Astrocyte of the spinal cord (primary cell): ENCODE measurements around the gene FMN2.

Source experiments
- DNase-seq: peaks from one replicate; pipeline ENCODE4 v3.0.0; 2011; ENCODE audit warnings: low read depth, low spot score
- H3K4me3 ChIP-seq: 2 replicates; pipeline ENCODE4 v1.5.1; 2011; ENCODE audit warnings: low read depth, mild to moderate bottlenecking, low read length, moderate library complexity
- CTCF ChIP-seq: IDR thresholded peaks from 2 replicates; pipeline ENCODE4 v1.5.1; 2012; ENCODE audit warnings: low read depth, mild to moderate bottlenecking, low read length, inconsistent platforms
- in situ Hi-C: cut with HindIII; loops from 2 replicates; pipeline ENCODE4 v1.10.0; 2017; ENCODE audit warnings: low sequenced_read_pairs

FMN2 gene

DNA sequence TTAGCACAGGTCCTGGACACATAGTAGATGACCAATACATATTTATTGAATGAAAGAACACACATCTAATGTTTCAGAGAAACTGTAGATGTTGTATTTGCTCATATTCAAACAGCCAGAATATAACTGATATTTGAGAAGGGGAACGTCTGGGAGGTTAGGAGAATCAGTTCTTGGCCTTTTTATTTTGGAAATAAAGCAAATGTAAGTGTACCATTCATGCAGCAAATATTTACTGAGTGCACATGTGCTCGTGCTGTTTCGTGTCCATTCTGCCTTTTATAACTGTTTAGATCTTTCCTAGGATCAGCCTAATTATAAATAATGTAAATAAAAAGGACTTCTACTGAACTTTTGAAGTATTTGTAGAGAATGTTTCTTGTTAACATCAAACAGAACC lies 416.5 kb downstream of the FMN2 start:
- H3K4me3 ChIP-seq: no peak overlapping the region
- DNase-seq: no peak
- in situ Hi-C loops: no loop called here
- no peak for TF ChIP-seq CTCF

GRCh38 chr1:240508950-240509349 lies 417.3 kb downstream of the FMN2 start:
- DNase-seq: no peak
- H3K4me3 ChIP-seq: no peak overlapping the region
- in situ Hi-C loops: no loop called here
- TF ChIP-seq CTCF: no peak

- no peak for DNase-seq
- TF ChIP-seq CTCF: no peak
- in situ Hi-C loops: no loop called here
- no peak overlapping the region for H3K4me3 ChIP-seq
Observed at GRCh38 chr1:240511789-240512188, 420.1 kb downstream of the FMN2 start.

GRCh38 chr1:240515505-240515904 lies 423.8 kb downstream of the FMN2 start:
- no peak for TF ChIP-seq CTCF
- in situ Hi-C loops: no loop called here
- H3K4me3 ChIP-seq: no peak overlapping the region
- peak; percentile 90 for DNase-seq

- no peak for TF ChIP-seq CTCF
- no peak overlapping the region for H3K4me3 ChIP-seq
- peak; percentile 30 for DNase-seq
- in situ Hi-C loops: no loop called here
Observed at GRCh38 chr1:240516069-240516468, 424.4 kb downstream of the FMN2 start.

DNA sequence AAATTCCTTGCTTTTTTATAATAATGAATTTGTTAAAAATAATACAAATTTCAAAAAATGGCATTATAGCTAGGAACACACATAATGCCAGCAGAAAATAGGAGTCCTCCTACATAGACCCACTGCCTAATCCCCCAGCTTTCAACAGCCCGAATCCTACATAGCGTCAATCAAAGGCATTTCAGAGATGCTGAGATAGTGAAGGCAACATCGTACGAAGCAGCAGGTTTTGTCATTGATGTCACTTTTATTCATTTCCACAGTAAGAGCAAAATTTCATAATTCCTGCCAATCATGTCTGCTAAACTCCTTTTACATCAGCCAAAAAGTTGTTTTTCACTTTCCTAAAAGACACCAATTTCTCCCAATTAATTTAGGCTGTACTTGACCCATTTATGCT lies 426.2 kb downstream of the FMN2 start:
- DNase-seq: no peak
- no peak for TF ChIP-seq CTCF
- in situ Hi-C loops: no loop called here
- H3K4me3 ChIP-seq: no peak overlapping the region

DNA sequence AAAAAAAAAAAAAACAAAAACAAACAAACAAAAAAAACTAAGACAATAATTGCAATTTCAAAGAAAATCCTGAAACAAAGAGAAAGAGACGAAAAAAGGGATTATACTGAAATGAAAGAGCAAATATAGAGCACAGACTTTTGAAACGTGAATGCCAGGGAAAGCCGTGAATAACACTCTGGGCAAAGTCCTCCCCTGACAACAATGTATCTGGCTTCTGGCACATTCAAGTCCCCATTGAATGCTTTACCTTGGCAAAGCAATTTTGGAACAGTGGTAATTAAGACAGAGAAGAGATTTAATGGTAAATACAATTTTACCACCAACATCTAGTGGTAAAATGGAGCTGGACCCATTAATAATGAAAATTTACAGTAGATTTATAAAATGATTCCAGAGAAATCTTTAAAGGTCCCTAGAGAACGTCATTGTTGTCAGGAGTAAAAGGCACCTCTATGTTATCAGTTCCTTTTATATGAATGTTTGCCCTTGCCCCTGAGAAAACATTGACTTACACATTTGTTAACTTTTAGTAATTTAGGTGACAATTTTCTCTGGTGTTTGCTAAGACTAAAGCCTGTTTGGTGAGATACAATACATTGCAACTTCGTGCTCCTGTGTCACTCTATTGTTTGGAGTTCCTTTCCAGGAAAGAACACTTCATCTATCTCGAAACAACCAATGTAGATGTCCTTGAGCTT lies 430.6 kb downstream of the FMN2 start:
- no peak for TF ChIP-seq CTCF
- H3K4me3 ChIP-seq: no peak overlapping the region
- no peak for DNase-seq
- in situ Hi-C loops: no loop called here
